H1 (cell line): Measurements from ENCODE around the gene UBE2D2. TPM values are rescaled to one million over a fixed set of nuclear protein-coding genes. Genes with fewer than 3 reads are reported as not detected.

Experiments used
- CTCF ChIA-PET: fragments of 300-600 bp; sonication (Branson Sonifier 250); formaldehyde crosslinking; loops from one replicate; lab custom pipeline; 2021; ENCODE audit not compliant: partially characterized antibody; lab: Charles Lee
- POLR2A ChIA-PET: fragments of 300-600 bp; sonication (Branson Sonifier 250); formaldehyde crosslinking; loops from one replicate; lab custom pipeline; 2021; ENCODE audit warnings: inconsistent platforms; ENCODE audit not compliant: partially characterized antibody; lab: Charles Lee
- DNase-seq, 2 experiments: peaks; one replicate each; pipeline versions ENCODE4 v3.0.0 to v3.0.0-alpha.2; 2010 to 2022; ENCODE audit warnings: low spot score in 2 of 2, low read depth in 1 of 2, mixed read lengths in 1 of 2
- FAIRE-seq: peaks from 2 replicates; lab custom pipeline; 2011; peaks lifted over from hg19 to GRCh38; lab: Jason Lieb, UNC
- H2AFZ ChIP-seq: 2 replicates; pipeline ENCODE4 v1.8.1; 2012; ENCODE audit warnings: low read length, inconsistent platforms
- H2AK5ac ChIP-seq: 2 replicates; pipeline ENCODE4 v1.6.1; 2013; ENCODE audit warnings: low read depth, low read length
- H2BK120ac ChIP-seq: replicated peaks from 2 replicates; pipeline ENCODE3; 2013; ENCODE audit warnings: low read depth, low read length, inconsistent platforms
- H2BK12ac ChIP-seq: 2 replicates; pipeline ENCODE4 v1.6.1; 2013; ENCODE audit warnings: low read depth, low read length
- H2BK15ac ChIP-seq: 2 replicates; pipeline ENCODE4 v1.6.1; 2013; ENCODE audit warnings: low read length
- H2BK20ac ChIP-seq: 2 replicates; pipeline ENCODE4 v1.6.1; 2013; ENCODE audit warnings: low read length
- H2BK5ac ChIP-seq: 2 replicates; pipeline ENCODE4 v1.6.1; 2013; ENCODE audit warnings: low read depth, low read length
- H3K14ac ChIP-seq: 2 replicates; pipeline ENCODE4 v1.6.1; 2013; ENCODE audit warnings: inconsistent platforms; ENCODE audit not compliant: insufficient read length
- H3K18ac ChIP-seq: 2 replicates; pipeline ENCODE4 v1.6.1; 2013; ENCODE audit warnings: low read length; ENCODE audit errors: extremely low read depth
- H3K23ac ChIP-seq: 2 replicates; pipeline ENCODE4 v1.6.1; 2013; ENCODE audit warnings: inconsistent platforms; ENCODE audit not compliant: insufficient read length
- H3K23me2 ChIP-seq: 2 replicates; pipeline ENCODE4 v1.6.1; 2013; ENCODE audit warnings: low read depth, low read length
- H3K27ac ChIP-seq: 2 replicates; pipeline ENCODE4 v1.6.1; 2011; ENCODE audit warnings: low read depth, low read length, inconsistent platforms
- H3K27me3 ChIP-seq, 4 experiments: replicated peaks in 1 of 4; 1 replicate in 1 of 4; 2 replicates in 3 of 4; pipeline versions ENCODE4 v1.6.1 to v1.8.1; 2011 to 2013; ENCODE audit warnings: low read length in 3 of 4, mild to moderate bottlenecking in 3 of 4, inconsistent platforms in 2 of 4, mixed read lengths in 2 of 4, moderate library complexity in 1 of 4; ENCODE audit not compliant: control insufficient read depth in 3 of 4, insufficient read depth in 3 of 4; ENCODE audit errors: extremely low read depth in 1 of 4
- H3K36me3 ChIP-seq, 4 experiments: 2 replicates each; pipeline versions ENCODE4 v1.6.1 to v1.8.1; 2011 to 2013; ENCODE audit warnings: mild to moderate bottlenecking in 4 of 4, low read length in 3 of 4, moderate library complexity in 2 of 4, control low read depth in 1 of 4, inconsistent platforms in 1 of 4; ENCODE audit not compliant: insufficient read depth in 4 of 4, control insufficient read depth in 2 of 4
- H3K4ac ChIP-seq: replicated peaks from 2 replicates; pipeline ENCODE3; 2013; ENCODE audit warnings: low read length, low read depth, mixed read lengths, inconsistent platforms; ENCODE audit not compliant: insufficient read length
- H3K4me1 ChIP-seq, 4 experiments: replicated peaks in 1 of 4; 1 replicate in 1 of 4; 2 replicates in 3 of 4; pipeline versions ENCODE4 v1.6.1 to v1.8.1; 2011 to 2013; ENCODE audit warnings: low read length in 3 of 4, inconsistent platforms in 2 of 4, mixed read lengths in 1 of 4; ENCODE audit not compliant: insufficient read depth in 4 of 4, control insufficient read depth in 3 of 4
- H3K4me2 ChIP-seq, 2 experiments: 2 replicates each; pipeline versions ENCODE4 v1.6.1 to v1.8.1; 2011 to 2013; ENCODE audit warnings: low read depth in 2 of 2, low read length in 2 of 2, control low read depth in 1 of 2, inconsistent platforms in 1 of 2, mild to moderate bottlenecking in 1 of 2; ENCODE audit not compliant: insufficient read depth in 1 of 2
- H3K4me3 ChIP-seq, 4 experiments: fragments of 200-600, 300-600 bp in 1 of 4; sonication (generic), shearing (Covaris generic), sonication (Bioruptor Twin) in 1 of 4; 2 replicates each; pipeline versions ENCODE4 v1.5.1 to v1.8.1; 2011 to 2016; ENCODE audit warnings: low read length in 4 of 4, low read depth in 3 of 4, control low read depth in 2 of 4, inconsistent platforms in 2 of 4, mild to moderate bottlenecking in 2 of 4, mixed read lengths in 1 of 4, moderate library complexity in 1 of 4; ENCODE audit not compliant: insufficient read depth in 2 of 4; ENCODE audit errors: extremely low read depth in 1 of 4
- H3K56ac ChIP-seq: replicated peaks from 2 replicates; pipeline ENCODE3; 2013; ENCODE audit warnings: low read depth, mild to moderate bottlenecking, mixed read lengths, low read length, inconsistent platforms; ENCODE audit not compliant: insufficient read length
- H3K79me1 ChIP-seq: 2 replicates; pipeline ENCODE4 v1.6.1; 2013; ENCODE audit warnings: low read depth, low read length, control low read depth
- H3K79me2 ChIP-seq, 2 experiments: 2 replicates each; pipeline versions ENCODE4 v1.6.1 to v1.8.1; 2012 to 2013; ENCODE audit warnings: low read length in 2 of 2, mild to moderate bottlenecking in 2 of 2, inconsistent platforms in 1 of 2; ENCODE audit not compliant: insufficient read depth in 2 of 2, control insufficient read depth in 1 of 2
- H3K9ac ChIP-seq, 4 experiments: replicated peaks in 1 of 4; 1 replicate in 1 of 4; 2 replicates in 3 of 4; pipeline versions ENCODE4 v1.6.1 to v1.8.1; 2011 to 2013; ENCODE audit warnings: low read depth in 3 of 4, low read length in 3 of 4, control low read depth in 2 of 4, mild to moderate bottlenecking in 2 of 4, moderate library complexity in 2 of 4, inconsistent platforms in 1 of 4; ENCODE audit errors: extremely low read depth in 1 of 4
- H3K9me3 ChIP-seq, 2 experiments: 2 replicates each; pipeline versions ENCODE4 v1.6.1 to v1.8.1; 2012 to 2013; ENCODE audit warnings: mild to moderate bottlenecking in 2 of 2, moderate library complexity in 2 of 2, control low read depth in 1 of 2, inconsistent platforms in 1 of 2, low read depth in 1 of 2, low read length in 1 of 2, mixed read lengths in 1 of 2; ENCODE audit not compliant: insufficient read depth in 2 of 2
- H4K20me1 ChIP-seq, 2 experiments: replicated peaks in 1 of 2; 2 replicates each; pipeline versions ENCODE3 to v1.8.1; 2011 to 2013; ENCODE audit warnings: inconsistent platforms in 2 of 2, low read length in 2 of 2, mild to moderate bottlenecking in 1 of 2; ENCODE audit not compliant: insufficient read depth in 2 of 2, control insufficient read depth in 1 of 2
- H4K5ac ChIP-seq: 2 replicates; pipeline ENCODE4 v1.6.1; 2013; ENCODE audit warnings: low read length, low read depth, mixed read lengths, inconsistent platforms; ENCODE audit not compliant: insufficient read length
- H4K8ac ChIP-seq: 2 replicates; pipeline ENCODE4 v1.8.0; 2013; ENCODE audit warnings: mild to moderate bottlenecking, moderate library complexity, low read length, inconsistent platforms; ENCODE audit not compliant: insufficient read depth; ENCODE audit errors: extremely low read depth
- H4K91ac ChIP-seq: replicated peaks from 2 replicates; pipeline ENCODE3; 2013; ENCODE audit warnings: low read length, mixed read lengths, inconsistent platforms; ENCODE audit not compliant: insufficient read length
- EP300 ChIP-seq, 2 experiments: IDR thresholded peaks; 1 replicate in 1 of 2; 2 replicates in 1 of 2; pipeline ENCODE4 v1.6.1; 2011 to 2012; ENCODE audit warnings: low read depth in 2 of 2, low read length in 2 of 2, mild to moderate bottlenecking in 2 of 2, borderline replicate concordance in 1 of 2, inconsistent platforms in 1 of 2, moderate library complexity in 1 of 2
- YY1 ChIP-seq: IDR thresholded peaks from 2 replicates; pipeline ENCODE4 v1.6.1; 2011; ENCODE audit warnings: low read depth, mild to moderate bottlenecking, low read length
- WGBS, 2 experiments: shearing (Covaris generic) in 1 of 2; methylation state at CpG; one replicate each; pipeline versions ENCODE4 v1.1.6 to v1.1.7; 2013 to 2015; ENCODE audit warnings: low lambda C conversion rate in 2 of 2, mixed read lengths in 2 of 2, inconsistent platforms in 1 of 2, low coverage in 1 of 2, missing lambda C conversion rate in 1 of 2; ENCODE audit not compliant: insufficient replicate concordance in 2 of 2, insufficient coverage in 1 of 2, insufficient read length in 1 of 2; ENCODE audit errors: extremely low coverage in 1 of 2, missing lambda C conversion rate in 1 of 2; 5-methylcytosine and 5-hydroxymethylcytosine counted together
- polyA plus RNA-seq, 7 experiments: library from polyadenylated mRNA; depleted of rRNA in 3 of 7; stranded (reverse) in 5 of 7; unstranded in 2 of 7; fragments of >200 nt in 5 of 7; fragments of 200-250 nt in 2 of 7; gene quantifications; 1 replicate in 5 of 7; 2 replicates in 1 of 7; 4 replicates in 1 of 7; pipeline versions ENCODE4 v1.2.1 to v1.2.3, GENCODE V29; 2011 to 2013; ENCODE audit warnings: missing spikeins in 2 of 7, mixed read lengths in 2 of 7
- total RNA-seq: library from RNA; stranded (reverse); fragmentation: NEBNext Ultra II Directional; extraction: Animal tissue kit (Norgen Biotek cat#: 25700); gene quantifications from 2 replicates; pipeline ENCODE4 v1.2.1, GENCODE V29; 2021

UBE2D2 gene
- total and polyA plus RNA-seq, 2 of the 8 experiments (the other 6 are each of a cell fraction or from before 2014, with no cell fraction given), result 66.9 to 203 TPM

DNA sequence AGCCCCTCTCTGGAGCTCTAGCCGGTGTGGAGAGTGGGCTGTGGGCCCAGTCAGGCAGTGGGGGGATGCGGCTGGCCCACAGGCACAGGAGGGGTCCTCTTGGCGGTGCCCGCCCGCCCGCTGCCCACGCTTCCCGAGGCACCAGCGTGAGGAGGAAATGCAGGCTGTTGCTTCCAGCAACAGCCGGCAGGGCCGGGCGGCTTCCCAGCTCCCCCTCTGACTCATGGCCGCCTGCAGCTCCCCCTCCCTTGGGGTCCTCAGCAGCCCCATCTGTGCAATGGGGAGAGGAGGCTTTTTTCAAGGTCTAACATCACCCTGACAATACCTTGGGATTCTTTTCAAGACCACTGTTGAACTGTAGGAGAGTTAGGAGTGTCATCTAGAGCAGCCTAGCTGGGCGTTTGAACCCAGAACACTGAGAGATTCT is 97.4 kb downstream of the UBE2D2 start:
- Histone ChIP-seq H3K9me3 (no peaks in the 10 kb centered on the region), H2AK5ac (no peak overlapping the region), H3K56ac (no peak overlapping the region), H3K18ac (no peak overlapping the region), H4K20me1 (peaks cover 65 to 75% of the 10 kb centered on the region in 2 experiments), H4K8ac (no peak overlapping the region; the same call in 1 of the 2 replicates), H4K91ac (no peak overlapping the region), H3K4me1 (peaks cover 13 to 77% (median 64%) of the 10 kb centered on the region in 4 experiments), H2BK15ac (no peak overlapping the region), H3K4me2 (0 out of 4 replicates have a peak overlapping the region, but pooled peaks of 1 of the 2 experiments have one; percentile 21), H3K23ac (no peak overlapping the region), H3K27ac (no peak overlapping the region), H2BK20ac (no peak overlapping the region), H3K79me2 (peaks cover 33 to 97% of the 10 kb centered on the region in 2 experiments), H2BK12ac (0 out of 2 replicates have a peak overlapping the region, but pooled peaks have one; percentile 75), H3K79me1 (peaks cover 47% of the 10 kb centered on the region), H2BK5ac (peak overlapping the region; percentile 20; the same call in 1 of the 2 replicates), H3K4ac (no peak overlapping the region), H3K14ac (no peak overlapping the region), H3K23me2 (no peaks in the 10 kb centered on the region; the same call in 1 of the 2 replicates), H3K9ac (no peak overlapping the region), H2BK120ac (no peak overlapping the region), H3K36me3 (no peaks in the 10 kb centered on the region), H3K4me3 (no peak overlapping the region)
- DNase-seq (no peak), FAIRE-seq (no peak)
- ChIA-PET POLR2A (interaction anchor here (0.7 to 4.0 kb wide), 11 partner anchors 9 to 117 kb away, joined by 3 to 31 read pairs (median 4); partner anchors contain the start of gene CXXC5), CTCF (interaction anchor here (0.9 to 6.4 kb wide), 12 partner anchors 8 to 107 kb away, joined by 3 to 77 read pairs (median 6); no protein-coding TSS in a partner anchor)
- WGBS, 2 experiments, result 70% methylated on average over 14 of the region's 14 CpGs; no CpG with 5 or more reads in 1 of the 2 experiments
- TF ChIP-seq EP300 (IDR thresholded peaks at IDR 0.05; ENCODE audit: borderline replicate concordance in 1 of 2, low read depth in 2 of 2, low read length in 2 of 2) (no peak), YY1 (0 out of 2 replicates have a peak, but pooled peaks have one; percentile 40)
- TF ChIP-seq, all 59 proteins: peak for 1
- Histone ChIP-seq H2AFZ (no peak overlapping the region), H4K5ac (no peak overlapping the region), H3K27me3 (no peaks in the 10 kb centered on the region)
